Renal cortical epithelial cell (primary cell): Measurements from ENCODE around the gene GAGE2A. TPM values are rescaled to one million over a fixed set of nuclear protein-coding genes. Genes with fewer than 3 reads are reported as not detected.
"Not testable (repeated sequence)": the region's sequence is repeated elsewhere in the genome, so short reads cannot be mapped to it uniquely, and the experiment has no call there.

Experiments
- DNase-seq: peaks from one replicate; pipeline ENCODE4 v3.0.0-alpha.2; 2011; ENCODE audit warnings: low read depth
- total RNA-seq: library from RNA; depleted of rRNA; stranded (reverse); fragments of >200 nt; gene quantifications from 2 replicates; pipeline ENCODE4 v1.2.3, GENCODE V29; 2014

GAGE2A gene, protein sequence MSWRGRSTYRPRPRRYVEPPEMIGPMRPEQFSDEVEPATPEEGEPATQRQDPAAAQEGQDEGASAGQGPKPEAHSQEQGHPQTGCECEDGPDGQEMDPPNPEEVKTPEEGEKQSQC
- total RNA-seq: not detected in 2 replicates

DNA sequence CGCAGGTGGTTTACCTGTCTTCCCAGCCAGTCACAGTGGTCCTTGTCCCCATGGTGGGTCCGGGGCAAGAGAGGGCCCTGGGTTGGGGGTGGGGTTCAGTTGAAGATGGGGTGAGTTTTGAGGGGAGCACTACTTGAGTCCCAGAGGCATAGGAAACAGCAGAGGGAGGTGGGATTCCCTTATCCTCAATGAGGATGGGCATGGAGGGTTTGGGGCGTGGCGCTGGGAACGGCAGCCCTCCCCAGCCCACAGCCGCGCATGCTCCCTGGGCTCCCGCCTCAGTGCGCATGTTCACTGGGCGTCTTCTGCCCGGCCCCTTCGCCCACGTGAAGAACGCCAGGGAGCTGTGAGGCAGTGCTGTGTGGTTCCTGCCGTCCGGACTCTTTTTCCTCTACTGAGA, at the start of gene GAGE2A:
Gene GAGE2A, plus strand, starts transcription at position 301 of the 400 bp plus-strand sequence. CDS start 1,155 bp downstream, outside the sequence.
- not testable (repeated sequence) for DNase-seq

DNA sequence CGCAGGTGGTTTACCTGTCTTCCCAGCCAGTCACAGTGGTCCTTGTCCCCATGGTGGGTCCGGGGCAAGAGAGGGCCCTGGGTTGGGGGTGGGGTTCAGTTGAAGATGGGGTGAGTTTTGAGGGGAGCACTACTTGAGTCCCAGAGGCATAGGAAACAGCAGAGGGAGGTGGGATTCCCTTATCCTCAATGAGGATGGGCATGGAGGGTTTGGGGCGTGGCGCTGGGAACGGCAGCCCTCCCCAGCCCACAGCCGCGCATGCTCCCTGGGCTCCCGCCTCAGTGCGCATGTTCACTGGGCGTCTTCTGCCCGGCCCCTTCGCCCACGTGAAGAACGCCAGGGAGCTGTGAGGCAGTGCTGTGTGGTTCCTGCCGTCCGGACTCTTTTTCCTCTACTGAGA, 47.9 kb upstream of the GAGE2A start, which contains the start of gene GAGE12D:
Gene GAGE12D, plus strand, starts transcription at position 301 of the 400 bp plus-strand sequence. CDS start 1,155 bp downstream, outside the sequence.
- not testable (repeated sequence) for DNase-seq

DNA sequence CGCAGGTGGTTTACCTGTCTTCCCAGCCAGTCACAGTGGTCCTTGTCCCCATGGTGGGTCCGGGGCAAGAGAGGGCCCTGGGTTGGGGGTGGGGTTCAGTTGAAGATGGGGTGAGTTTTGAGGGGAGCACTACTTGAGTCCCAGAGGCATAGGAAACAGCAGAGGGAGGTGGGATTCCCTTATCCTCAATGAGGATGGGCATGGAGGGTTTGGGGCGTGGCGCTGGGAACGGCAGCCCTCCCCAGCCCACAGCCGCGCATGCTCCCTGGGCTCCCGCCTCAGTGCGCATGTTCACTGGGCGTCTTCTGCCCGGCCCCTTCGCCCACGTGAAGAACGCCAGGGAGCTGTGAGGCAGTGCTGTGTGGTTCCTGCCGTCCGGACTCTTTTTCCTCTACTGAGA, 38.3 kb upstream of the GAGE2A start, which contains the start of gene GAGE12E:
Gene GAGE12E, plus strand, starts transcription at position 301 of the 400 bp plus-strand sequence. CDS start 1,155 bp downstream, outside the sequence.
- DNase-seq: not testable (repeated sequence)

DNA sequence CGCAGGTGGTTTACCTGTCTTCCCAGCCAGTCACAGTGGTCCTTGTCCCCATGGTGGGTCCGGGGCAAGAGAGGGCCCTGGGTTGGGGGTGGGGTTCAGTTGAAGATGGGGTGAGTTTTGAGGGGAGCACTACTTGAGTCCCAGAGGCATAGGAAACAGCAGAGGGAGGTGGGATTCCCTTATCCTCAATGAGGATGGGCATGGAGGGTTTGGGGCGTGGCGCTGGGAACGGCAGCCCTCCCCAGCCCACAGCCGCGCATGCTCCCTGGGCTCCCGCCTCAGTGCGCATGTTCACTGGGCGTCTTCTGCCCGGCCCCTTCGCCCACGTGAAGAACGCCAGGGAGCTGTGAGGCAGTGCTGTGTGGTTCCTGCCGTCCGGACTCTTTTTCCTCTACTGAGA, 28.8 kb upstream of the GAGE2A start, which contains the start of gene GAGE12F:
Gene GAGE12F, plus strand, starts transcription at position 301 of the 400 bp plus-strand sequence. CDS start 1,155 bp downstream, outside the sequence.
- not testable (repeated sequence) for DNase-seq

DNA sequence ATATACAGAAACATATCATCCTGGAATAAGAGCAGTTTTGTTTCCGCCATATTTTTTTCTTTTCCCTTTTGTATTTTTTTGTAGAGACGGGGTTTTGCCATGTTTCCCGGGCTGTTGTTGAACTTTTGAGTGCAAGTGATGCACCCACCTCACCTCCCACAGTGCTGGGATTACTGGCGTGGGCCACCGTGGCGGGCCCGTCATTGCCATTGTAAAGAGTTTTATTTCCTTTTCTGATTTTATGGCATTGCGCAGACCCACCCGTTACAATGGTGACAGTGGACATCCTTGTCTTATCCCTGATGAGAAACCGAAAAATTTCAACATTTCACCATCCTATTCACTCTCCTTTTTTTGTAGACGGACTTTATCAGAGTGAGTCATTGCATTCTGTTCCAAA, 20.6 kb upstream of the GAGE2A start:
- DNase-seq: not testable (repeated sequence)

DNA sequence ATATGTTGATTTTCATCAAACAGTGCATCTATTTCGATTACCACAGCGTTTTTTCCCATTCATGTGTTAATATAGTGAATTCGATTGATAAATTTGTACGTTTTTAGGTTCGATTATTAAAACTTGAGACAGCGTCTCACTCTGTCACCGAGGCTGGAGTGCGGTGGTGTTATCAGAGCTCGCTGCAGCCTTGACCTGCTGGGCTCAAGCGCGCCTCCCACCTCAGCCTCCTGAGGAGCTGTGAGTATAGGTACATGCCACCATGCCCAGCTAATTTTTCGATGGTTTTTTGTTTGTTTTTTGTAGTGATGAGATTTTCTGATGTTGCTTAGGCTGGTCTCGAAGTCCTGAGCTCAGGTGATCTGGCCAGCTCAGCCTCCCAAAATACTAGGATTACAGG, 20.1 kb upstream of the GAGE2A start:
- DNase-seq: not testable (repeated sequence)

DNA sequence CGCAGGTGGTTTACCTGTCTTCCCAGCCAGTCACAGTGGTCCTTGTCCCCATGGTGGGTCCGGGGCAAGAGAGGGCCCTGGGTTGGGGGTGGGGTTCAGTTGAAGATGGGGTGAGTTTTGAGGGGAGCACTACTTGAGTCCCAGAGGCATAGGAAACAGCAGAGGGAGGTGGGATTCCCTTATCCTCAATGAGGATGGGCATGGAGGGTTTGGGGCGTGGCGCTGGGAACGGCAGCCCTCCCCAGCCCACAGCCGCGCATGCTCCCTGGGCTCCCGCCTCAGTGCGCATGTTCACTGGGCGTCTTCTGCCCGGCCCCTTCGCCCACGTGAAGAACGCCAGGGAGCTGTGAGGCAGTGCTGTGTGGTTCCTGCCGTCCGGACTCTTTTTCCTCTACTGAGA, 19.2 kb upstream of the GAGE2A start, which contains the start of gene GAGE12G:
Gene GAGE12G, plus strand, starts transcription at position 301 of the 400 bp plus-strand sequence. CDS start 1,155 bp downstream, outside the sequence.
- not testable (repeated sequence) for DNase-seq

DNA sequence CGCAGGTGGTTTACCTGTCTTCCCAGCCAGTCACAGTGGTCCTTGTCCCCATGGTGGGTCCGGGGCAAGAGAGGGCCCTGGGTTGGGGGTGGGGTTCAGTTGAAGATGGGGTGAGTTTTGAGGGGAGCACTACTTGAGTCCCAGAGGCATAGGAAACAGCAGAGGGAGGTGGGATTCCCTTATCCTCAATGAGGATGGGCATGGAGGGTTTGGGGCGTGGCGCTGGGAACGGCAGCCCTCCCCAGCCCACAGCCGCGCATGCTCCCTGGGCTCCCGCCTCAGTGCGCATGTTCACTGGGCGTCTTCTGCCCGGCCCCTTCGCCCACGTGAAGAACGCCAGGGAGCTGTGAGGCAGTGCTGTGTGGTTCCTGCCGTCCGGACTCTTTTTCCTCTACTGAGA, 9.6 kb upstream of the GAGE2A start, which contains the start of gene GAGE12H:
Gene GAGE12H, plus strand, starts transcription at position 301 of the 400 bp plus-strand sequence. CDS start 1,155 bp downstream, outside the sequence.
- DNase-seq: not testable (repeated sequence)

DNA sequence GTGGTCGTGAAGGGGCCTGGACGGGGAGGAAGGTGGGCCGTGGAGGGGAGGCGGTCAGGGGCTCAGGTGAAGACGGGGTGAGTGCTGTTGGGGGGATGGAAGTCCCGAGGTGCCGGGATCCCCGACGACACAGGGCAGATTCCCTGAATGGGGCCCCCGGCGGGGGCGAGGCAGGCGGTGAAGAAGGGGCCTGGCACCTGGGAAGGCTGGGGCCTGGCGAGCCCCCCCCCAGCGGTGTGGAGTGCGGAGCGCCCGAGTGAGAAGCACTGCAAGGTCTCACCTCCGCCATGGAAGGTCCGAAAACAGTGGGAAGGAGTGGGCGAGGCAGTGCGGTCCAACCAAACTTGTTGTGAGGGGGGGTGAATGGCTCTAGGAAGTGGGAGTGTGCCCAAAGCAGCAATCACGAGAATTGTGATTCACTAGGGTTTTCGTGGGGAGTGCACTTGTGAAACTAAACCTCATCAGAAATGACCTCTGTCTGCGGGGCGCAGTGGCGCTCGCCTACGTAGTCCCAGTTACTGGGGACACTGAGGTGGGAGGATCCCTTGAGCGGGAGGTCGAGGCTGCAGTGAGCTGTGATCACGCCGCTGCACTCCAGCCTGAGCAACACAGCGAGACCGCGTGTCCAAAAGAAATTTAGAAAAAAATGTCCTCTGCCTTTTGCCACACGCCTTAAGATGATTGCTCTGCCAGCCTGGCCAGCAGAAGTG, 628 bp downstream of the GAGE2A start:
- DNase-seq: not testable (repeated sequence)

DNA sequence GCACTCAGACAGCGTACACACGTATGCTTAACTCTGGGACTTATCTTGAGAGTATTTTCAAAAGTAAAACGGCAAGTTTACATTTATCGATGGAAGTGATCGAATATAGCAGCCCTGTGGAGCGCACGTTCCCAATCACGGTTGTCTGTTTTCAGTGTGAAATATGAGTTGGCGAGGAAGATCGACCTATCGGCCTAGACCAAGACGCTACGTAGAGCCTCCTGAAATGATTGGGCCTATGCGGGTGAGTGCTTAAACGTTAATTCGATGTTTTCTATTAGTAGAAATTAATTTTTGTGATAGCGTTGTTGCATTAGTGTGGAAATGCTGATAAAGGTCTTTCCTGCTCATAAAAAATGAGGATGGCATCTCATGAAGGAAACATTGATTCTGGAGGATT, 1.2 kb downstream of the GAGE2A start:
- DNase-seq: not testable (repeated sequence)

DNA sequence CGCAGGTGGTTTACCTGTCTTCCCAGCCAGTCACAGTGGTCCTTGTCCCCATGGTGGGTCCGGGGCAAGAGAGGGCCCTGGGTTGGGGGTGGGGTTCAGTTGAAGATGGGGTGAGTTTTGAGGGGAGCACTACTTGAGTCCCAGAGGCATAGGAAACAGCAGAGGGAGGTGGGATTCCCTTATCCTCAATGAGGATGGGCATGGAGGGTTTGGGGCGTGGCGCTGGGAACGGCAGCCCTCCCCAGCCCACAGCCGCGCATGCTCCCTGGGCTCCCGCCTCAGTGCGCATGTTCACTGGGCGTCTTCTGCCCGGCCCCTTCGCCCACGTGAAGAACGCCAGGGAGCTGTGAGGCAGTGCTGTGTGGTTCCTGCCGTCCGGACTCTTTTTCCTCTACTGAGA, 9.4 kb downstream of the GAGE2A start, which contains the start of gene GAGE1:
Gene GAGE1, plus strand, starts transcription at position 301 of the 400 bp plus-strand sequence. CDS start 1,155 bp downstream, outside the sequence.
- not testable (repeated sequence) for DNase-seq

DNA sequence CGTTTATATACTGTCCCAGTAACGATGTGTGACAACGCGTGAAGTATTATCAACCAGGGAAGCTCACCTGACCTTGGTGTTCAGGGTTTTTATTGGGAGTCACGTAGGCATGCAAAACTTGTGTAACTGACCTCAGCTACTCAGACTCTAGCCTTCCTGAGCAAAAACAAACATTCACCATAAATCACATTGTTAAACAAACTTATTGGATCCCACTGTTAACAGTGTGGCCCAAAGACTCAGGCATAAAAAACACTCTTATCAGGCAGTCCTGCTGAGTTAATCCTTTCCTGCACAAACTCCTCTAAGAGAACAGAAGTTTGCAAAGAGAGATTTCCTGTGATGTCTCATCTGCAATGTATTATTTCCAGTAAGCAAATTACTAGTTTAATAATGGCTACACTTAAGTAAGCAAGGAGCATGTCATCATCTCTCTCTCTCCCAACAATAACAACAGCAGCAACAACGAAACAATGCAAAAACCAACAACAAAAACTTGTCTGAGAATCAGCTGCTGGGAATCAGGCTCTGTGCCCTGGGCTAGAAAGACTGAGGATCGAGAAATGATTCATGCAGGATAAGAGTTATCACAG, 21.5 kb downstream of the GAGE2A start:
- no peak for DNase-seq

DNA sequence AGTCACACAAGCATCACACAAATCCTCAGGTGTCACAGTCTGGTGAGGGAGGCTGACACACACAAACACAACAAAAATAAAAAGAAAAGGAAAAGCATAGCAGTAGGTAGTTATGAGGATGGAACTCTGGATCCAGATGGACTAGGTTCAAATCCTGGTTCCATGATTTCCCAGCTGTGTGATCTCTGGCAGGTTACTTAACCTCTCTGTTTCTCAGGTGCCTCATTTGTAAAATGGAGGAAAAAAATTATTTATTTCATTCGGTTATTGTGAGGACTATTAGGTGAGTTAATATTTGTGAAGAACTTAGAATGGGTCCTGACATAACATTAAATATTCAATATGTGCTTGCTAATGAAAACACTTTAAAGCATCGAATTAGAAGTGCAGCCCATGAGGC, 29.3 kb downstream of the GAGE2A start:
- no peak for DNase-seq

DNA sequence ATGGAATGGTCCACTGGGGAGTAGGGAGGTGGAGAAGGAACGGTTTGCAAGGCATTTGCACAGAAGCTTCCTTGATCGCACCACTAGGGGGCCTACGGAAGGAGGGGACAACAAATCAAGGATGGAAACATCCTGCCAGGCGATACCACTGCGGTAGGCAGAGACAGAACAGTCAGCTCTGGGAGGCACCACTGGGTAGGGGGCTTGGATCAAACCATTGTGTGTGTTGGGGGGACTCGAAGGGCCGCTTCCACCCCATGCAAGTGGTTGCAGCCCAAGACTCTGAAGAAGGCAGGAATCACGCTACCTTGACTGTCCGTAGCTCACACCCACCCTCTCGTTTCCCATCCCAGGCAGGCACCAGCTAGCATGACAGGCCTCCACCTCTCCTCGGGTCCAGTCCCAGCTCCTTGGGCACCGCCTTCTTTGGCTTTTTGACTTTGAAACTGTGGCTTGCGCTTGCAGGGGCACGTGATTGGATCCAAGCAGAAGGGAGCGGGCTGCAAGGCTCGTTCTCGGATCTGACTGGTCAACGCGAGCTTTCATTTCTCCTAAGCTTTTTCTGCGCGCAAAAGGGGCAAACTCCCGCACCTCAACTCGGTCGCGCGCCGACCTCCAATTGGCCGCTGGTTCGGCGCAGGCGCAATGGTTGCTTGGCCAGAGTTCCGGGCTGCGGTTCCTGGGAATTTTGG, 37.9 kb downstream of the GAGE2A start:
- no peak for DNase-seq

DNA sequence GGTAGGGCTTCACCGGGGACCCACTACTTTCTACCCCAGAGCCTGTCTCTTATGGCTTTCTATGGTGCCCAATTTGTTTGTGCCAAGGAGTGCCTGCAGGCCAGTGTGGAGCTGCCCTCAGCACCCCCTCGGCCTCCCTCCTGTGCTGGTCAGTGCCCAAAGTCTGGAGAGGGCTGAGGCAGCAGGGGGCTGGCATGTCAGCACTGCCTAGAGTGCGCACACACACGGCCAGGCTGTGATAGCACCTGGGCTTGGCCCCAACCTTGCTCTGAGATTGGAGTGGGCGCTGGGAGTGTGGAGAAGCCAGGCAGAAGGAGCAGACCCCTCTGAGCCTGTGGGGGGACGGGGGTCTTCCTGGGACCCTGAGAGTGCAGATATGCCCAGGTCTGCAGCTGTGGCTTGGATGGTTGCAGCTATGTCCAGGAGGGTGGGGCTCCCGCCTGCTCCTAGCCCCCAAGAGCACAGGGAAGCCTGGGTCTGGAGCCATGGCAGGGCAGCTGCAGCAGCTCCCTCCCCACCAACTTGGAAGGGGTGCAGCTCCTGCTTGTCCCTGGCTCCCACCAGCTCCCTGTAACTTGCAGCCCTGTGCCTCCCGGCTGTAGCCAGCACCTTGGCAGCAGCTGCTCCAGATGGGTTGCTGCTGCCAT, 55.8 kb downstream of the GAGE2A start:
- DNase-seq: no peak

Other genes starting within 250 kb of the GAGE2A start
- gene GAGE12C, start 57.3 kb upstream of the GAGE2A start, total RNA-seq: not detected in 2 replicates
- not detected in 2 replicates for gene GAGE12D, start 47.8 kb upstream of the GAGE2A start, total RNA-seq
- not detected in 2 replicates for gene GAGE12E, start 38.2 kb upstream of the GAGE2A start, total RNA-seq
- not detected in 2 replicates for gene GAGE12F, start 28.7 kb upstream of the GAGE2A start, total RNA-seq
- gene GAGE12G, start 19.1 kb upstream of the GAGE2A start, total RNA-seq: not detected in 2 replicates
- not detected in 2 replicates for gene GAGE12H, start 9.5 kb upstream of the GAGE2A start, total RNA-seq
- gene GAGE1, start 9.5 kb downstream of the GAGE2A start, total RNA-seq: not detected in 2 replicates
- not detected in 2 replicates for gene PAGE1, start 106.5 kb downstream of the GAGE2A start, total RNA-seq
- gene PAGE4, start 239.8 kb downstream of the GAGE2A start, total RNA-seq: not detected in 2 replicates